Cardiac septum (tissue), 1 donor: ENCODE data around the gene PTPRM. TPM values are rescaled to one million over a fixed set of nuclear protein-coding genes. Genes with fewer than 3 reads are reported as not detected.

Experiments used
- DNase-seq: peaks from one replicate; pipeline ENCODE4 v3.0.0-alpha.2; 2020; ENCODE audit warnings: low spot score
- intact Hi-C: fragments of 100-400 bp; cut with DNase I; formaldehyde crosslinking; loops from one replicate; pipeline ENCODE4 v1.14.0; 2022
- total RNA-seq: library from RNA; stranded (reverse); fragmentation: NEBNext Ultra II Directional; extraction: Animal tissue kit (Norgen Biotek cat#: 25700); gene quantifications from one replicate; pipeline ENCODE4 v1.2.1, GENCODE V29; 2021
- donor health status: DM: no; HTN: no; CAD: no.

PTPRM gene
- total RNA-seq, 1 donor from 2014 or later = 132 TPM

DNA sequence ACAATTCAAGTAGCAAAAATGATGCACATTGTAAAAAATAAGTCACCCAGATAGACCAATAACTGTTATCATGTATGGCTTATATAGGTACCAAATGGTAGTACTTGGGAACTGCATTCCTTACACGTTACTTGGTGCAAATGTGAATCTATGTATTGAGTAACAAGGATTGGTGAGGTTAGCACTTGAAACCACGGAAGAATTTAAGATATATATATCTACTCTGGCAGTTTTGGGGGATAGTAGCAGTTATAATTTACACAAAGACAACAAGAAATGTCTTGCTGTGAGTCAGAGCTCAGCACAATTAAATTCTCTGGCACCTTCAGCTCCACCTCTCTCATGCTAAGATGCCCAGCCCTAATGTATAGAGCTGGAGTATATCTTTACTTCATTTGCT, 682.7 kb downstream of the PTPRM start:
- intact Hi-C loops = no loop called here
- no peak for DNase-seq

DNA sequence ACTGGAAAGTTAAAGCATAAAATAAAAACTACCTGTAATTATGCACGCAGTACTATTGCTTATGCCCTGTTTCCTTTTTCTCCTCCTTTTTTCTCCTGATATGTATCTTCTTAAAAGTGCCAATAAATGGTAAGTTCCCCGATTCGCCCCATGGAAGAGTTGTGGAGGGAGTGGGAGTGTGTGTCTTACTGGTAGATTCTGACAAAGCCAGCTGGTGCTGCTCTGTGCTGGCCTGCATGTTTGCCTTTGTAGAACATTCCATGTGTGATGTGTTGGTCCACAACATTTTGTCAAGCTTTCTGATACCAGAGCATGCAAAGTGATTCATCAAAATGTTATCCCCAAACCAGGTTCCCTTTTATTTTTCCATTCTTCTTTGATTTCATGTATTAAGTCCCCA, 685.3 kb downstream of the PTPRM start:
- intact Hi-C loops = no loop called here
- DNase-seq = no peak

DNA sequence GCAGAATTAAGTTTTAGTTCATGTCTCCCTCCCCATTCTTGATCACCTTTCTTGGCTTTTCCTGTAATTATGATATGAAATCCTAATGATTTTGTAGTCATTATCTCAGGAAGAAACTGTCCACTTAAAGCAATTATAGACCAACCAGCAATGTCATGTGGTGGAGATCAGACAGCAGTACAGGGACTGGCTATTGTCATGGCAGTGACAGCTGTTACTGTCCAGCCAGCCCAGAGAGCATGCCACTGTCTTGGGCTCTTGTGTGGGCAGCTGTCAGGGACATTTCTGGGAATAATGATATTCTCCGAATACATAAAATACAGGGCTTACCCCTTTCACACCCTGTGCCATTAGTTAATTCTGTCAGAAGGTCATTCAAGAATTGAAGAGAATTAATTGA, 686.8 kb downstream of the PTPRM start:
- intact Hi-C loops = no loop called here
- no peak for DNase-seq

DNA sequence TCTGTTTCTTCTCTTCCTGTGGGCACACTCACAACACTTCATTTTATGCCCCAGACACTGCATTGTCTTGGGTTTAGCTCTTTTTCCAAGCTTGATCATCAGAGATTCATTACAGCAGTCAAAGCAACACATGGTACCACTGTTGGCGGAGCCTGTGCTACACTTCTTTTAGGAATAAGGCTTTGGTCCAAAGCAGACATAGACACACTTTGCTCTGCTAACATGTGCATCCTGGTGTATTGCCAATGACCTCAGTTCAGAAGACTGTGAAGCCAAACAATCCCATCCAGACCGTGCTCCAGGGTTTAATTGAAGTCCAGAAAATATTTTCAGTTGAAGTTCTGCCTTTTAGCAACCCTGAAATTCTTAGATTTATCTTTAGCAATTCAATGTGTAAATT, 687.5 kb downstream of the PTPRM start:
- no peak for DNase-seq
- intact Hi-C loops = no loop called here

DNA sequence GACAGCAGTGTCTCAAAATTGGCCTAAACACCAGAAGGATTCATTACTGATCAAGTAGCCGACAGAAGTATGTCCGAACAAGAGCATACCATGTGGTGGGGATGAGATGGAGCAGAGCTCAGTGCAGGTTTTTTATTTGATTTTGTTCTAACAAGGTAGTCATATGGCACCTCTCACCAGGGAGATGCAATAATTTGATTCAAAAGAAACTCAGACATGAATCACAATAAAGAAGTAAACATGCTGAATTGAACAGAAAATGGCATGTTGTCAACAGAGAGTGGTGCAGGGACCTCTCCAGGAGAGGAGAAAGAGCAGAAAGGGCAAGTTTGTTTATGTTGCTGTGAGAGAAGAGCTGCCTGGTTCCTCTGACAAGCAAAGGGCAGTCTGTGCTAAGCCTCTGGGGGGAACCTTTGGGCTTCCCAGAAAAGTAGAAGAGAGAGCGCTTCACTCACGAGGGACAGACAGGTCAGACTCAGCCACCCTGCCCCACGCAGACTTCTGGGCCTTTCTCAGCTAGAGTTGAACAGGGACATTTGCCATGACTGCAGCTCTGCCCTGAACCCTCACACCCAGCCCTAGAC, 690.8 kb downstream of the PTPRM start:
- DNase-seq = no peak
- intact Hi-C loops = no loop called here

DNA sequence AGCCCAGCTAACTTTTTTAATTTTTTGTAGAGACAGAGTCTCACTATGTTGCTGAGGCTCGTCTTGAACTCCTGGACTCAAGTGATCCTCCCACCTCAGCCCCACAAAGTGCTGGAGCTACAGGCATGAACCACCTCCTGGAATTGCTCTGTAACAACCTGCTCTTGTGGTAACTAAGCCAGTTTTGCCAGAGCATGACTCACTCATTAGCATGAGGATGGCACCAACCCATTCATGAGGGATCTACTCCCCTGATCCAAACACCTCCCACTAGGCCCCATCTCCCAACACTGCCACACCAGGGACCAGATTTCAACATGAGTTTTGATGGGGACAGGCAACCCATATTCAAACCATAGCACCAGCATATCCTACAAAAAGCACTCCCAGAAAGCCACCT, 693.2 kb downstream of the PTPRM start:
- DNase-seq = no peak
- intact Hi-C loops = no loop called here

DNA sequence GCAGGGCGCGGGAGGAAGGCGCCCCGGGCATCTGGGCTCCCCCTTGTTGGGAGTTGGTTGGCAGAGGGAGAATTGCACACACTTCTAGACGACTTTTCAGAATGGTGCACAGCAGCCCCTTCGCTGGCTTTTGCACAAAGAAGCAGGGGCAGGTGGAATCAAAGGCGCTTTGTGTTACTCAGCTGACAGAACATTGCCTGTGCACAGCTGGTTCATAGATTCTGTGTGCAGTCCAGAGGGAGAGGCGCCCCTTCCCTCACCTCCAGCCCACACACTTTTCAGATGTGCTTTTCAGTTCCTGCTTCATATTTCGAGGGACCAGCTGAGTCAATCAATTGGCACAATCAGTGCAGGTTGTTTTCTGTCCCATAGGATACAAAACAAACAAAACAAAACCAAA, 693.7 kb downstream of the PTPRM start:
- no peak for DNase-seq
- intact Hi-C loops = no loop called here

DNA sequence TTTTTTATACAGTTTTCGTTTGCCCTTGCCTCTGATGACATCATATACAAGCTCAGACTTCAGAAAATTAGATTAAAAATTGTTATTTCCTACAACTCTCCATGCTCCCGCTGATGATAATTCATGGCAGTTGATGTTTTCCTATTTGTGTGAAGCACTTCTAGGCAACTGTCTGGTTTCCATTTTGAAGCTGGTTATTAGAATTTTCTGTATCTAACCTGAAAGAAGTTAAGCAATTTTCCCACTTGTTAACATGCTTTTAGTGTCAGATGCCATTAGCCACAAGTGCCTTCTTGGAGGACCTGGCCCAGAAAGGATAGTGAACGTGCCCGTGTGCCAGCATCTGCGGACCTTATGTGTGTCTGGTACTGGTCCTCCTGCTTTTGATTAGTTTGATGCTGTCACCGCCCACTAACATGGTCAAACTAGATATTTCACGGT, 694.6 kb downstream of the PTPRM start:
- no peak for DNase-seq
- intact Hi-C loops = no loop called here

DNA sequence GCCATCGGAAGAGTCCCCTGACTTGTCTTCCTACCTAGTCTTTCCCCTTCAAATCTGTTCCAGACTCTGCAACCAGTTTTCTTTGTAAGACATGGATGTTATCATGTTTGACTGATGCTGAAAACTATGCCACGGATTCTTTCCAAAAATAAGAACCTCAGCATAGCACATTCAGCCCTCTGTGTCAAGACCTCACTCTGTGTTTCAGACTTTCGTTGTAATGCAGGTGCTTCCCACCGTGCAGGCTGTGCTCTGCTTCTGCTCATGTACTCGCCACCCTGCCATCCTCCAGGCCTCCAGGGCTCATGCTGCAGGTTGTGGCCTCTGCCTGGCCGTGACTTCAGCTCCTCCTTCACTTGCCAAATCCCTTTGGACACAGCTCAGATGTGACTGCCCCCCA, 695.1 kb downstream of the PTPRM start:
- no peak for DNase-seq
- intact Hi-C loops = no loop called here

DNA sequence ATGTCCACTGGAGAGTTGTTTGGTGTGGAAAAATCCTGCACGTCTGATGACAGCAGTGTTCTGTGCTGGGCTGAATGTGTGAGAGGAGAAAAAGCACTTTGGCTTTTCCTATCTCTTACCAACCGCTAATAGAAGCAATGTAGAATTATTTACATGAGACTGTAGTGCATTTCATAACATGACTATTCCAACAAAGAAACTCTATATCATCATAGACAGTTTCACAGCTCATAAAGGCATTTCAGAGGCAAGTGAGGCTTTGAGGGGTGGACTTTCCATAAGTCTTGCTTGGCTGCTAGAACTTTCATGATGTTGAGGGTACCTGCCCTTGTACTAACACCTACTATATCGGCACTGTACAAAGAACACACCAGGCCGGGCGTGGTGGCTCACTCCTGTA, 697.0 kb downstream of the PTPRM start:
- DNase-seq = no peak
- intact Hi-C loops = no loop called here

DNA sequence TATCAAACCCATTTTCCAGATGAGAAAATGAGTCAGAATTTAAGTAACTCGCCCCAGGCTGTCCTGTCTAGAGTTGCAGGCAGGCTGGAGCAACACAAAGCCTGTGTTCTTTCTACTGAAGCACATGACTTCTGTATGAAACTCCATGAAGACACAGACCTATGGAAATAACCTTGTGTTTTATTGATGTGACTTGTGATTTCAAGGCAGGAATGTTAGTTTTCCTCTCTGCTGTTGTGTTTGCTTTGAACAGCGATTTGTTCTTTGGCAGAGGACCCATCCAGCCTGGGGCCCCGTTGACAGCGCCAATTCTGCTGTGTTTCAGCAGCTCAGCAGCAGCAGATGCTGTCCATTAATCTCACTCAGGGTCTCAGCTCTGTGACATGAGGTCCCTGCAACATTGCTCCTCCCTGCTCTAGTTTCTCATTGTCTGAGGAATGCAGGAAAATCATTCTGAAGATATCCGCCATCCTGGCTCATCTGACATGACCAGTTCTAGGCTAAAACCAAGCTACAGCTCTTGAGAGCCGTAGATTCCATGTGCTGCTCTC, 697.8 kb downstream of the PTPRM start:
- DNase-seq = no peak
- intact Hi-C loops = no loop called here

DNA sequence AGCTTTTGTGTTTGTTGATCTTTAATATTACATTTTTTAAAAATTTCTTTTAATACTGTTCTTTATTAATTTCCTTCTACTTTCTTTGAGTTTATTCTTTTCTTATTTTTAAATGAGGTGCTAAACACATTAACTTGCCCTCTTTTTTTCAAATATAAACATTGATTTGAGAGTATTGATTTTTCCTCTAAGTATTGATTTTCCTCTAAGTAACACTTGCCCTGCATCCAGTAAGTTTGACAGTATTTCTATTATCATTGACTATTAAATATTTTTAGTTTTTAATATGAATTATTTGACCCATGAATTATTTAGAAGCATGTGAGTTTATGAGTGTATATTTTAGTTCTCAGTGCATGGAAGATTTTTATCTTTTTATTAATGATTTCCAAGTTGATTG, 705.1 kb downstream of the PTPRM start:
- intact Hi-C loops = no loop called here
- no peak for DNase-seq

DNA sequence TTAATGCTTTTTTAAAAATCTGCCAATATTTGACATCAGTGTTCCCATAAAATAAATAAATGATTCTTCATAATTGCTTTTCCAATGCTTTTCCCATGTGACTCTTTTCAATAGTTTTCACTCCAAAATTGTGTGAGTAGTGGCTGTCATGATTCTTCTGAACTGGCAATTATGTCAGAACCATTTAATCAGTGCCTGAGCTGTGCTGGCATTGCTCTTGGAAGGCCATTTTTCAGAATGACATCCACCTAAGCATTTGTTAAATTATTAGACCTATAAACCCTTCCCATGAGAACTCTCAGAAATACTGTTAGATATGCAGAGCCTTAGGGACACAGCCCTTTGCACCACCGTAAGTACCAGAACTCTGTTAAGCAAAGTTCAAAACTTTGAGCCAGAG, 707.3 kb downstream of the PTPRM start:
- no peak for DNase-seq
- intact Hi-C loops = no loop called here

DNA sequence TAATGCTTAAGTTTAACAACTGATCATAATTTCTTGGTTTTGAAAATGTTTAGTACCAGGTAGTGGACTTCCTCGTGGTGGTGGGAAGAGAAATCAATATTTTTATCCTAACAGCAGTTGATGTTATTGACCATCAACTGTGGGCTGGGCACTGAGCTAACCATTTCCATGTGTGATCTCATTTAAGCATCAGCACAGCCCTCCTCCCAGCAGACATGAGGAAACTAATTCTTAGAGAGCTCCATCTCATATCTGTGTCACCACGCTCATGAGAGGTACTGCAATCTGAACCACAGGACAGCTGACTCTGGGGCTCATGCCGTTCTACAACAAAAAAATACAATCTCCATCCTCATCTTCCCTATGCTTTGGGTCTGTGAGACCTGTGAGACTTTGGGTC, 709.3 kb downstream of the PTPRM start:
- intact Hi-C loops = no loop called here
- no peak for DNase-seq

DNA sequence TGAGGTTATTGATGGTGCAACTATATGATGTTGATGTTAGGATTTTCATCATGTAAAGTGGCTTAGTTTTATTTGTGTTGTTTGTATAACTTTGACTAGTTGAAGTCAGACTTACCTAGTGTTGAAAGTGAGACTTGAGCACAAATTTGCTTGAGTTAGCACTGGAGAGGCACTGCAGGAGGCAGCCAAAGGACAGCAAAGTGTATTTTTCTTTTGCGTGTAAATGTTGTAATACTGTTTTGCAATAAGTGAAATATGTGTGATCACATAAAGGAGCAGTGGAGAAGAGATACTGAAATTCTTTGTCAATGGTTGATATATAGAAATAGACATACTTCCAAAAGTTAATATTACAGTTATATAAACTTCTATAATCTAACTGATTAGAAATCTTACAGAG, 710.2 kb downstream of the PTPRM start:
- intact Hi-C loops = no loop called here
- DNase-seq = no peak

DNA sequence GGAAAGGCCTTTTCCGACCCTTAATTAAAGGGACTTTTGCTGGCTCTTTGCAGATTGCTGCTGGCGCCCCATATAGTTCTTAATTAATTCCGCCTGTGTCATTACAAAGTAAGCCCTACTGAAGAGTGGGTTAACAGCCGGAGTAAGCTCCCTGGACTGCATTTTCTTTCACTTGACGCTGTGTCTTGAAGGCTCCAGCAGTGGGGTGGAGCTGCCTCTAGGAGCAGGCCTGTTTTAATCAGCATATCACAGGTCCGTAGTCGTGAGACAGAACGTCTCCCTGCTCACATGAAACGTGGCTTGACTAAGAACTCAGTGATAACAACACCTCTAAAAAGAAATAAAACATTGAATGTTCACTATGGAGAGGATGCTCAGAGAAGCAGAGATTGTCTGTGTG, 712.2 kb downstream of the PTPRM start:
- intact Hi-C loops = no loop called here
- no peak for DNase-seq

DNA sequence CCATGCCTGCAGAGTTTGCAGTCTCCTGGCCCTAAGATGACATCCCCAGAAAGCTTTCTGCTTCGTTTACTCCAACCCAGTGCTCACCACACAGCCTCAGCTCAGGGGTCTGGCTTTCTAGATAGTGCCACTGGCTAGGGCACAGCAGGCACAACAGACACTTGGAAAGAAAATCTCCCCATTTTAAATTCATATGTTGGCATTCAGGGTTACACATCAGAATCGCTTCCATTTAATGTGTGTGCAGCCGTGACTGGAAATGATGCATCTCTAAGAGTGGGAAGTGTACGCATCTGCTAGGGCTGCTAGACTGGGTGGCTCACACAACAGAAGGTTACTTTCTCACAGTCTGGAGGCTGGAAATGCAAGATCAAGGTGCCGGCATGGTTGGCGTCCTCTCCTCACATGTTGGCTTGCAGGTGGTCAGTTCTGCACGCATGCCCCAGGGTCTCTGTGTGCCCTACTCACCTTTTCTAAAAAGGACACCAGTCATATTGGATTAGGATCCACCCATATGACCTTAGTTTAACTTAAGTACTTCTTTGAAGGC, 712.7 kb downstream of the PTPRM start:
- DNase-seq = no peak
- intact Hi-C loops = no loop called here

DNA sequence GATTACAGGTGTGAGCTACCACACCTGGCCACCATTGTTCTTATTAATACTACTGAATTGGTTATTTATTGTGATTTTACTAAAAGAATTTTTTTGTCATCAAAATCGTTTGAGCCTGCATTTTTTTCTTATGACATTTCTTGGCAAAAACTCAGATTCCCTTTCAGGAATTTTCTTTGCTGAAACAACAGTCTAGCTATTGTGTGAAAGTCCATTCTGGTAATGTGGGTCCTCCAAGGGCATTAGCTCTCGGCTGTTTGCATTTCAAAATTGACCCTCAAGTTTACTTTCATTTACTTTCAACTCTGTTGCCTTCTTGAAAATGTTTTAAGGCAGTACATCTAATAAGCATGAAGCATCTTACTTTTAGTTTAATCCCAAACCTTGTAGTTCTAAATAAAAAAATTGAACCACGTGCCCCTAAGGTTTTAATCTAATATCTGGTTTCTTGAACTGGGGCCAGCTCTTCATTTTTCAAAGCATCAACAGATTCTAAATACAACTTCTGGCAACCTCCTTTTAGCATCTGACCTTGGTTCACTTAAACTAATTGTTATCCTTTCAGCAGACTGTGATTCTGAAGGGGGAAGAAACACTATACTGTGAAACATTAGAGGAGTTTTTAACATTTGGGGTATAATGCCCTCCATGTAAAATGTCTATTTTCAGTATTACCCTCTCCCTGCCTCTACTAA, 716.9 kb downstream of the PTPRM start:
- DNase-seq = no peak
- intact Hi-C loops = no loop called here

DNA sequence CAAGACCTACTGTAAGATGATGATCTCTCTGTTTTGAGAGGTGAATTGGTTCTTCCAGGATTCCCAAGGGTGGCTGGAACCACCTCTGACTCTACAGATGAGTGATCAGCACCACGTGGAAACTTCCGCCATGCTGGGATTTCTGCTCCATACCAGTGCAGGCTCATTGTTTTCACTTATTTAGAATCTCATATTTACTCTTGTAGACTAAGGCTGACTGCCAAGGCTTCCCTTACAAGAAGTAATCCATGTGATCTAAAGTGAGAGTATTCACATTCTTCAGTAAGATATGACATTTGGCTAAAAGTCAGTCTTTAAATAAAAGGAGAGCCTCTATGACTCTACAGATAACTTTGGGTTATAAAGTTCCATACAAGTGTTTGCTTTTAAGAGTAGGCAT, 719.2 kb downstream of the PTPRM start:
- intact Hi-C loops = no loop called here
- DNase-seq = no peak

DNA sequence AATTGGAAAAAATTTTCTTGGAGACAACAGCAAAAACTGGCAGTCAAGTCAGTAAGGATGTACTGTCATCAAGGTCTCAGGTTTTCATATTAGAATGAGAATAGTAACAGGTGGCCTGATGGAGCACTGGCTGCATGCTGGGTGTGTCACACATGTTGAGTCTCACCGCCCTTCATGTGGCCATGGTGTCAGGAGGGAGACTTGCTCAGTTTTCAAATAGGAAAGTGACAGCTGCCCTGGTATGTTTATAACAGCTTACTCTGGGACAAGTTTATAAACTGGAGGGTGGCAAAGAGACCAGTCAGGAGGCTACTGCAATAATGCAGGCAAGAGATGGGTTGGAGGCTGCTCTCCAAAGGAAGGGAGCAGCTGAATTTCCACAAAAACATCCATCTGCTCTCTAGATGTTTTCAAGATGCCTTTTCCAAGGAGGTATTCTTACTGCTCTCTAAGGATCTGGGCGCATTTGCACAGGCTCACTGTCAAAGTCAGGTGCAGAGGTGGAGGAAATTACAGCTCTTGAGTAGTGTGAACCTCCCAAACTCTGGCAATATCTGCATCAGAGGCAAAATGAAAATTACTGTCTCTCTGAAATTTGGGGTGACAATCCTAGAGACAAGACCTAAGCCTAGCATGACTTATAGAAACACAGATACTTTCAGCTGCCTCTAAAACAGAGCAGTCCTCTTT, 720.2 kb downstream of the PTPRM start:
- intact Hi-C loops = no loop called here
- DNase-seq = no peak
